SH-SY5Y (cell line): ENCODE measurements around the gene VAV2.

ENCODE experiments used
- GATA2 ChIP-seq: IDR thresholded peaks from 2 replicates; pipeline ENCODE4 v1.6.1; 2011; ENCODE audit warnings: mild to moderate bottlenecking, low read depth, low read length
- GATA3 ChIP-seq: IDR thresholded peaks from 2 replicates; pipeline ENCODE4 v1.6.1; 2011; ENCODE audit warnings: low read depth, mild to moderate bottlenecking, low read length, moderate library complexity

DNA sequence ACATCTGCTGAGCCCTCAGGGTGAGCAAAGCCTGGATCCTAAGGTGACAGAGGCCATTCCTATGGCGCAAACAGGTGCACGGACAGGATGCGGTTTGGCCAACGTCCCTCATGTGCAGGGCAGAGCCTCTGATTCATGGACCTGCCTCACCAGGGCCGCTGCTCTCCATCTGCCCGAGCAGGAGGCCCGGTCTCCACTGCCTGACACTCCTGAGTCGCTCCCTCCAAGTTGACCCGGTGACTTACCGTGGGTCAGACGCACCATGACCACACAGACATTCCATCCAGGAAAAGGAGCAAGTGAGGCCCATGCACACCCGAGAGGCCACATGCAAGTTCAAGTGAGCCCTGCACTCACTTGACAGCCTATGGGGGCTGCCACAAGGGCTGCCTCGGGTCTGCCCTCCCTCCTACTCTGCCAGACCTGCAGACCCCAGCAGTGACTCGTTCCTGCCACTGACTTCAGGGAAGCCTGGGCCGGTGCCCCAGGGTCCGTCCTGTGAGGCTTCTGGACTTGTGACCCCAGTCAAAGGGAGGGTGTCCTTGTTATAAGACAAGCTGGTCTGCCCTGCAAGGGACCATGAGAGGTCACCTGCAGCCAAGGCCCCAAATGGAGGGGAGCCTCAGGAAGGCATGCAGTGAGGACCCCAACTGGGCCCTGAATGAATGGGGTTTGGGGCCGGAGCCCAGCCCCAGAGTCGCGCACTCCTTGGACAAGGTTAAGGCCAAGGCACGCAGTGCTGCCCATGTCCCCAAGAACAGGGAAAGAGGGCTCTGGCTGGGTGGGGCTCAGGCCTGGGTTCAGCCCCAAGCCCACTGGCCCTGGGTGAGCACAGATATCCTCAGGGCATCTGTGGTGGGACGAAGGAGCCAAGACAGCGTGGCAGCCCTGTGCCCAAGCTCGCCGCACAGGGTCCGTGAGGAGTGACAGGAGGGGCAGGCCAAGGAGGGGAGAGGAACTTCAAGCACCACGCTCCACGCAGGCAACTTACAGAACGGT is 43.2 kb upstream of the VAV2 start:
- TF ChIP-seq GATA2 (no peak), GATA3 (no peak)
